ENCODE measurements around the gene SEL1L. TPM values are rescaled to one million over a fixed set of nuclear protein-coding genes. Genes with fewer than 3 reads are reported as not detected.

The SEL1L gene
- total and polyA plus RNA-seq, 2 of the 13 experiments (the other 11 are each of a cell fraction or from before 2014, with no cell fraction given): 15.3 to 61.0 TPM

- TF ChIP-seq ZNF766 (CRISPR knock-in tag; IDR thresholded peaks at IDR 0.05; ENCODE audit: borderline replicate concordance) (no peak), HNF4A (CRISPR knock-in tag; IDR thresholded peaks at IDR 0.05) (no peak), ZNF891 (CRISPR knock-in tag; IDR thresholded peaks at IDR 0.05) (no peak)
- TF ChIP-seq, protein P1, sequence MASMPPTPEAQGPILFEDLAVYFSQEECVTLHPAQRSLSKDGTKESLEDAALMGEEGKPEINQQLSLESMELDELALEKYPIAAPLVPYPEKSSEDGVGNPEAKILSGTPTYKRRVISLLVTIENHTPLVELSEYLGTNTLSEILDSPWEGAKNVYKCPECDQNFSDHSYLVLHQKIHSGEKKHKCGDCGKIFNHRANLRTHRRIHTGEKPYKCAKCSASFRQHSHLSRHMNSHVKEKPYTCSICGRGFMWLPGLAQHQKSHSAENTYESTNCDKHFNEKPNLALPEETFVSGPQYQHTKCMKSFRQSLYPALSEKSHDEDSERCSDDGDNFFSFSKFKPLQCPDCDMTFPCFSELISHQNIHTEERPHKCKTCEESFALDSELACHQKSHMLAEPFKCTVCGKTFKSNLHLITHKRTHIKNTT (CRISPR knock-in tag; IDR thresholded peaks at IDR 0.05): no peak
These were observed 47.9 kb downstream of the SEL1L start (continued) for GRCh38 chr14:81485781-81486180.

DNA sequence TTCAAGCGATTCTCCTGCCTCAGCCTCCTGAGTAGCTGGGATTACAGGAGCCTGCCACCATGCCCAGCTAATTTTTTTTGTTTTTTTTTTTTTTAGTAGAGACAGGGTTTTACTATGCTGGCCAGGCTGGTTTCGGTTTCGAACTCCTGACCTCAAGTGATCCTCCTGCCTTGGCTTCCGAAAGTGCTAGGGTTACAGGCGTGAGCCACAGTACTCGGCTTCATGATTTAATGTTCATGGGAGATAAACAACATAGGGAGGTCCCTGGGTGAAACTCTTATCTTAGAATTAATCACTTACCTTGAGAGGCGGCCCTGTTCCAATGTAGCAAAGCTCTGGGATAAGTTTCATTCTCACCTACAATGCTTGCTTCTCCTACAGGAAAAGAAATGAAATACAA lies 48.3 kb downstream of the SEL1L start:
- CTCF ChIA-PET (ENCODE audit: low intra/inter-chr PET ratio, low total read pairs): no interaction called here
- DNase-seq (ENCODE audit: low spot score): no peak
- FAIRE-seq: no peak
- no TSS peak for BruUV-seq (replicated peaks)
- no peak overlapping the region for H3K27ac ChIP-seq (ENCODE audit: extremely low read length, insufficient read depth, low read length)
- H3K4me3 ChIP-seq (replicated peaks in 1 of 3; ENCODE audit: insufficient read depth in 1 of 3, low read depth in 2 of 3, low read length in 3 of 3): no peak overlapping the region
- H3K27me3 ChIP-seq (ENCODE audit: control insufficient read depth in 1 of 2, insufficient read depth in 2 of 2, low read length in 2 of 2): no peaks in the 10 kb centered on the region
- in situ Hi-C loops (cut with HindIII; ENCODE audit: extremely low pct_ligation_motif_present, low pct_unique_long_range_greater_than_20kb) (no loop called here), intact Hi-C loops (cut with micrococcal nuclease; ENCODE audit: unreplicated experiment) (no loop called here)
- no peak for ATAC-seq
- TF ChIP-seq CENPT (CRISPR knock-in tag; IDR thresholded peaks at IDR 0.05; ENCODE audit: low read depth): no peak
- TF ChIP-seq NFYC (CRISPR knock-in tag; IDR thresholded peaks at IDR 0.05): no peak
- TF ChIP-seq, protein P2, sequence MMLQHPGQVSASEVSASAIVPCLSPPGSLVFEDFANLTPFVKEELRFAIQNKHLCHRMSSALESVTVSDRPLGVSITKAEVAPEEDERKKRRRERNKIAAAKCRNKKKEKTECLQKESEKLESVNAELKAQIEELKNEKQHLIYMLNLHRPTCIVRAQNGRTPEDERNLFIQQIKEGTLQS (CRISPR knock-in tag; IDR thresholded peaks at IDR 0.05): no peak
- TF ChIP-seq TGIF2 (CRISPR knock-in tag; IDR thresholded peaks at IDR 0.05): no peak
- TF ChIP-seq ATRX (CRISPR knock-in tag; IDR thresholded peaks at IDR 0.05; ENCODE audit: borderline replicate concordance): no peak
- no peak for TF ChIP-seq ZSCAN30 (CRISPR knock-in tag; IDR thresholded peaks at IDR 0.05)
- no peak for TF ChIP-seq MIXL1 (CRISPR knock-in tag; IDR thresholded peaks at IDR 0.05)
- TF ChIP-seq PCBP2 (optimal IDR thresholded peaks at IDR 0.05; ENCODE audit: low read depth, low read length, poor library complexity, severe bottlenecking): no peak
- no peak for TF ChIP-seq ZNF18 (CRISPR knock-in tag; IDR thresholded peaks at IDR 0.05; ENCODE audit: insufficient replicate concordance)
- TF ChIP-seq KLF11 (CRISPR knock-in tag; IDR thresholded peaks at IDR 0.05): no peak
- no peak for TF ChIP-seq BORCS8-MEF2B (CRISPR knock-in tag; IDR thresholded peaks at IDR 0.05)
- no peak for TF ChIP-seq RFX5 (IDR thresholded peaks at IDR 0.05; ENCODE audit: low read depth, low read length)
- no peak for TF ChIP-seq ONECUT2 (CRISPR knock-in tag; IDR thresholded peaks at IDR 0.05)
- TF ChIP-seq, protein P3, sequence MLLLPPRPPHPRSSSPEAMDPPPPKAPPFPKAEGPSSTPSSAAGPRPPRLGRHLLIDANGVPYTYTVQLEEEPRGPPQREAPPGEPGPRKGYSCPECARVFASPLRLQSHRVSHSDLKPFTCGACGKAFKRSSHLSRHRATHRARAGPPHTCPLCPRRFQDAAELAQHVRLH (CRISPR knock-in tag; IDR thresholded peaks at IDR 0.05; ENCODE audit: borderline replicate concordance, low read depth): no peak
- TF ChIP-seq ZEB1 (IDR thresholded peaks at IDR 0.05; ENCODE audit: insufficient replicate concordance, low read depth): no peak
- no peak for TF ChIP-seq ZBTB20 (CRISPR knock-in tag; IDR thresholded peaks at IDR 0.05; ENCODE audit: borderline replicate concordance, low read depth)
- no peak for TF ChIP-seq SMAD9 (CRISPR knock-in tag; IDR thresholded peaks at IDR 0.05)
- no peak for TF ChIP-seq RXRA (CRISPR knock-in tag; IDR thresholded peaks at IDR 0.05)
- no peak for TF ChIP-seq ZNF792 (CRISPR knock-in tag; IDR thresholded peaks at IDR 0.05)
- POLR2A ChIA-PET: no interaction called here
- H3K4me2 ChIP-seq (ENCODE audit: low read depth, low read length): no peak overlapping the region
- H3K4me1 ChIP-seq (ENCODE audit: insufficient read depth, low read length): no peaks in the 10 kb centered on the region
- no peaks in the 10 kb centered on the region for H3K79me2 ChIP-seq (ENCODE audit: insufficient read depth, low read length)
- peaks cover 16 to 63% of the 10 kb centered on the region in 2 experiments for H3K36me3 ChIP-seq (replicated peaks in 1 of 2; ENCODE audit: control insufficient read depth in 1 of 2, insufficient read depth in 2 of 2, low read length in 2 of 2)
- no peaks in the 10 kb centered on the region for H3K9me3 ChIP-seq (ENCODE audit: low read length)
- no peaks in the 10 kb centered on the region for H4K20me1 ChIP-seq (ENCODE audit: insufficient read depth, low read length)
- no peak overlapping the region for H2AFZ ChIP-seq (ENCODE audit: low read length)
- 98% methylated on average over 7 of the region's 7 CpGs for WGBS (ENCODE audit: low lambda C conversion rate)
- H3K9ac ChIP-seq (ENCODE audit: insufficient read depth, low read depth, low read length): no peak overlapping the region
